ENCODE measurements around the gene GNAS-AS1. TPM values are rescaled to one million over a fixed set of nuclear protein-coding genes. Genes with fewer than 3 reads are reported as not detected.

GNAS-AS1 gene
- total RNA-seq (2021; fragmentation: NEBNext Ultra II Directional; extraction: Animal tissue kit (Norgen Biotek cat#: 25700)) (11.7 and 13.7 TPM in 2 replicates), polyA plus RNA-seq (2011; rRNA removed) (4.7 and 5.4 TPM in 2 replicates), polyA minus RNA-seq (2011; rRNA and poly(A)+ RNA removed) (5.8 and 6.2 TPM in 2 replicates)
- 5.8 TPM for polyA plus RNA-seq (2011; cell fraction: cytosol; rRNA removed)
- polyA plus RNA-seq (2011; cell fraction: nucleus; rRNA removed), result 15.2 TPM
- 4.0 to 6.0 TPM (median 5.4 TPM) in 4 replicates for polyA plus RNA-seq (2012, experiment 1 of 2)
- polyA plus RNA-seq (2012, experiment 2 of 2), result 4.3 TPM
- polyA plus RNA-seq (2013, experiment 1 of 2), result 2.2 TPM
- polyA plus RNA-seq (2013, experiment 2 of 2), result 2.1 TPM
- polyA minus RNA-seq (2011; cell fraction: cytosol; rRNA and poly(A)+ RNA removed), result 7.9 TPM
- 20.0 TPM for polyA minus RNA-seq (2011; cell fraction: nucleus; rRNA and poly(A)+ RNA removed)
- long read RNA-seq, experiment 1, partial matches to known transcripts, result 0 of 4 reads
- long read RNA-seq, experiment 1, other reads (novel, unspliced or antisense), result 4 of 4 reads
- long read RNA-seq, experiment 2, partial matches to known transcripts, result 4 of 12 reads
- long read RNA-seq, experiment 2, other reads (novel, unspliced or antisense), result 8 of 12 reads

DNA sequence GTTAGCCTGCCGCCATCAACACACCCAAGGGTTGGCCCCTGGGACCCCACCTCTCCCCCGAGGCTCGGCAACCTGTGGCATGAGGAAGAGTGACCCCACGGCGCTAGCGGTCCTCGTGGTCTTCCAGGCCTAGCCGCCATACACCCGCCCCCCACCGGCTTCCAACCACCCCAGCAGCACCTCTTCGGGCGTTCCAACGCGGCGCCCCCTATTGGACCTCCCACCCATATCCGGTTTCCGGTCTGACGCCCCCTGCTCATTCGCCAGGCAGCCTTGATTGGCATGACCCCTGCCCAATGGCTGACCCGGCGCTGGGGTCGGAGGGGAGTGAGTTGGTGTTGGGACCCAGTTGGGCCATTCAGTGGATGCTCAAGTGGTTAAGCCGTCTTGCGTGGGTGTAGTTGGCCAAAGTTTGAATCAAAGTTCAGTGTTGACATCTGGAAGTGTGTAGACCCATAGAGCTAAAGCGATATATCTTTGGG, at the start of gene GNAS-AS1:
Gene GNAS-AS1, minus strand, starts transcription at position 210 of the 482 bp plus-strand sequence.
- H2AFZ ChIP-seq (ENCODE audit: low read length), result no peak within 1 kb of the TSS
- H3K9ac ChIP-seq (replicated peaks in 1 of 4; ENCODE audit: extremely low read depth in 1 of 4, low read depth in 3 of 4, low read length in 3 of 4), result peak within 1 kb of the TSS; percentile 81 to 86 (median 82)
- no peak for TF ChIP-seq NANOG (IDR thresholded peaks at IDR 0.05; ENCODE audit: insufficient read depth, low read depth, low read length, poor library complexity, severe bottlenecking)
- TF ChIP-seq, protein P1, sequence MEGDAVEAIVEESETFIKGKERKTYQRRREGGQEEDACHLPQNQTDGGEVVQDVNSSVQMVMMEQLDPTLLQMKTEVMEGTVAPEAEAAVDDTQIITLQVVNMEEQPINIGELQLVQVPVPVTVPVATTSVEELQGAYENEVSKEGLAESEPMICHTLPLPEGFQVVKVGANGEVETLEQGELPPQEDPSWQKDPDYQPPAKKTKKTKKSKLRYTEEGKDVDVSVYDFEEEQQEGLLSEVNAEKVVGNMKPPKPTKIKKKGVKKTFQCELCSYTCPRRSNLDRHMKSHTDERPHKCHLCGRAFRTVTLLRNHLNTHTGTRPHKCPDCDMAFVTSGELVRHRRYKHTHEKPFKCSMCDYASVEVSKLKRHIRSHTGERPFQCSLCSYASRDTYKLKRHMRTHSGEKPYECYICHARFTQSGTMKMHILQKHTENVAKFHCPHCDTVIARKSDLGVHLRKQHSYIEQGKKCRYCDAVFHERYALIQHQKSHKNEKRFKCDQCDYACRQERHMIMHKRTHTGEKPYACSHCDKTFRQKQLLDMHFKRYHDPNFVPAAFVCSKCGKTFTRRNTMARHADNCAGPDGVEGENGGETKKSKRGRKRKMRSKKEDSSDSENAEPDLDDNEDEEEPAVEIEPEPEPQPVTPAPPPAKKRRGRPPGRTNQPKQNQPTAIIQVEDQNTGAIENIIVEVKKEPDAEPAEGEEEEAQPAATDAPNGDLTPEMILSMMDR (IDR thresholded peaks at IDR 0.05; ENCODE audit: control extremely low read depth in 1 of 3, insufficient read depth in 1 of 3, low read depth in 1 of 3, low read length in 3 of 3), result peak in 2 of 3 experiments; percentile 9 to 11; a peak in 2 of 4 replicates
- TF ChIP-seq SIRT6 (IDR thresholded peaks at IDR 0.05; ENCODE audit: low read length), result no peak
- no peak for TF ChIP-seq GTF2F1 (IDR thresholded peaks at IDR 0.05; ENCODE audit: borderline replicate concordance, low read depth, low read length)
- TF ChIP-seq NRF1 (IDR thresholded peaks at IDR 0.05; ENCODE audit: low read depth, low read length), result no peak
- TF ChIP-seq RFX5 (IDR thresholded peaks at IDR 0.05; ENCODE audit: borderline replicate concordance, low read depth, low read length), result no peak

More for the DNA sequence above, at the start of gene GNAS-AS1:
- Histone ChIP-seq H3K4me3 (ENCODE audit: extremely low read depth in 1 of 4, insufficient read depth in 2 of 4, low read depth in 3 of 4, low read length in 4 of 4) (peak within 1 kb of the TSS; percentile 68 to 88 (median 78)), H2BK12ac (ENCODE audit: low read depth, low read length) (peak within 1 kb of the TSS; percentile 93), H3K79me2 (ENCODE audit: control insufficient read depth in 1 of 2, insufficient read depth in 2 of 2, low read length in 2 of 2) (peaks cover 40 to 62% of the 10 kb centered on the region in 2 experiments), H3K79me1 (ENCODE audit: low read depth, low read length) (peaks cover 4% of the 10 kb centered on the region; the same call in 1 of the 2 replicates), H3K36me3 (ENCODE audit: control insufficient read depth in 2 of 4, insufficient read depth in 4 of 4, low read length in 3 of 4) (peaks cover 0 to 22% (median 10%) of the 10 kb centered on the region in 4 experiments; a peak in 5 of 8 replicates), H3K4me2 (ENCODE audit: insufficient read depth in 1 of 2, low read depth in 2 of 2, low read length in 2 of 2) (peak within 1 kb of the TSS; percentile 98), H3K9me3 (ENCODE audit: insufficient read depth in 2 of 2, low read depth in 1 of 2, low read length in 1 of 2) (no peaks in the 10 kb centered on the region; a peak in 1 of 4 replicates), H2BK15ac (ENCODE audit: low read length) (peak within 1 kb of the TSS; percentile 72; the same call in 1 of the 2 replicates), H2AK5ac (ENCODE audit: low read depth, low read length) (peak within 1 kb of the TSS; percentile 83), H3K18ac (ENCODE audit: extremely low read depth, low read length) (peak within 1 kb of the TSS; percentile 82), H4K20me1 (replicated peaks in 1 of 2; ENCODE audit: control insufficient read depth in 1 of 2, insufficient read depth in 2 of 2, low read length in 2 of 2) (peaks cover 4 to 17% of the 10 kb centered on the region in 2 experiments), H2BK120ac (replicated peaks; ENCODE audit: low read depth, low read length) (peak within 1 kb of the TSS; percentile 48), H3K27ac (ENCODE audit: low read depth, low read length) (peak within 1 kb of the TSS; percentile 87), H3K14ac (ENCODE audit: insufficient read length) (no peak within 1 kb of the TSS), H4K8ac (ENCODE audit: extremely low read depth, insufficient read depth, low read length) (peak within 1 kb of the TSS; percentile 92), H3K4ac (replicated peaks; ENCODE audit: insufficient read length, low read depth, low read length) (peak within 1 kb of the TSS; percentile 74), H4K91ac (replicated peaks; ENCODE audit: insufficient read length, low read length) (peak within 1 kb of the TSS; percentile 60), H3K27me3 (replicated peaks in 1 of 4; ENCODE audit: control insufficient read depth in 3 of 4, extremely low read depth in 1 of 4, insufficient read depth in 3 of 4, low read length in 3 of 4) (peaks cover 16 to 47% (median 41%) of the 10 kb centered on the region in 4 experiments), H2BK20ac (ENCODE audit: low read length) (0 out of 2 replicates have a peak within 1 kb of the TSS, but pooled peaks have one; percentile 18), H4K5ac (ENCODE audit: insufficient read length, low read depth, low read length) (peak within 1 kb of the TSS; percentile 24), H3K56ac (replicated peaks; ENCODE audit: insufficient read length, low read depth, low read length) (peak within 1 kb of the TSS; percentile 52), H3K4me1 (replicated peaks in 1 of 4; ENCODE audit: control insufficient read depth in 3 of 4, insufficient read depth in 4 of 4, low read length in 3 of 4) (peaks cover 0 to 32% (median 15%) of the 10 kb centered on the region in 4 experiments; a peak in 6 of 7 replicates), H3K23ac (ENCODE audit: insufficient read length) (no peak within 1 kb of the TSS), H3K23me2 (ENCODE audit: low read depth, low read length) (peaks cover 21% of the 10 kb centered on the region), H2BK5ac (ENCODE audit: low read depth, low read length) (peak within 1 kb of the TSS; percentile 83)
- ChIA-PET CTCF (ENCODE audit: partially characterized antibody) (interaction anchor here (0.5 to 5.0 kb wide), 9 partner anchors 13 to 1231 kb away, joined by 3 to 57 read pairs (median 4); no protein-coding TSS in a partner anchor), POLR2A (ENCODE audit: partially characterized antibody) (interaction anchor here (1.2 to 13.4 kb wide), 8 partner anchors 11 to 199 kb away, joined by 3 to 163 read pairs (median 8); partner anchors contain the start of gene STX16)
- WGBS, 2 experiments (ENCODE audit: extremely low coverage in 1 of 2, insufficient coverage in 1 of 2, insufficient read length in 1 of 2, insufficient replicate concordance in 2 of 2, low coverage in 1 of 2, low lambda C conversion rate in 2 of 2, missing lambda C conversion rate in 1 of 2), result 53% methylated on average over 15 of the region's 25 CpGs; no CpG with 5 or more reads in 1 of the 2 experiments
- FAIRE-seq (no peak), DNase-seq (ENCODE audit: low read depth in 1 of 2, low spot score in 2 of 2) (peak; percentile 76 to 96)
